Fibroblast of lung (primary cell): ENCODE data around the gene PRPS1L1.

Experiments
- EZH2 ChIP-seq: IDR thresholded peaks from 2 replicates; pipeline ENCODE4 v1.5.1; 2012; ENCODE audit warnings: low read length, control low read depth, mild to moderate bottlenecking; ENCODE audit errors: missing control alignments
- TF ChIP-seq, protein P1 (sequence below), 2 donors: IDR thresholded peaks in 1 of 2; conservative IDR thresholded peaks in 1 of 2; 1 replicate in 1 of 2; 2 replicates in 1 of 2; pipeline ENCODE4 v1.5.1; 2011 to 2012; ENCODE audit warnings: low read length in 2 of 2, control low read depth in 1 of 2, inconsistent platforms in 1 of 2, low read depth in 1 of 2, mild to moderate bottlenecking in 1 of 2

DNA sequence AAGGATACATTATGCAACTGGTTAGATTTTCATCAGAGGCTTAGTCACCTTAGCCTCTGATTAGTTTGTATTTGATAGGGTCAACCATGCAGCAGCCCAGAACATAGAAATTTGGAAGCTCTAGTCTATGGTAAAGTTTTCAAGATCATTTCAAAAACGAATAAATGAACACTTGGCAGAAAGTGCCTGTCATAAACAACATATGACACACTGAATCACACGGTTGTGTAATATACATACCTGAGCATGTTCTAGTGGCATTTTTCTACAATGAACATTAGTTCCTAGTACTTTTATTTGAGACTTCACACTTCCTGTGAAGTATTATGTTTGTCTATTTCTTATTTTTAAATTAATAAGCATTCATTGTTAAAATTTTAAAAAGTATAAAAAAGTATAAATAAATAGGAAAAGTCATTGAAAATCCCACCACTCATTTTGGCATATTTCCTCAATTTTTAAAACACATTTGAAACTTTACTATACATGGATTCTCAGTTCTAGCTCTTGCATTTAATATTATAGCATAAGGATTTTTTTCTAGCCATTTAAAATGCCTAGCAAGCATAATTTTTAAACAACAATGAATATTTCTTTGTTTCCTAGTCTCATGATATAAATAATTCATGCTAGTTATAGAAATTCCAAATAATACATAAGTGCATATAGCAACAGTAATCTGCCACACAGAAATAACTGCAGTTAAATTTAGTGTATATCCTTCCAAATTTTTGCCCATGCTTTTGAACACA is 25.7 kb upstream of the PRPS1L1 start:
- TF ChIP-seq, protein P1, sequence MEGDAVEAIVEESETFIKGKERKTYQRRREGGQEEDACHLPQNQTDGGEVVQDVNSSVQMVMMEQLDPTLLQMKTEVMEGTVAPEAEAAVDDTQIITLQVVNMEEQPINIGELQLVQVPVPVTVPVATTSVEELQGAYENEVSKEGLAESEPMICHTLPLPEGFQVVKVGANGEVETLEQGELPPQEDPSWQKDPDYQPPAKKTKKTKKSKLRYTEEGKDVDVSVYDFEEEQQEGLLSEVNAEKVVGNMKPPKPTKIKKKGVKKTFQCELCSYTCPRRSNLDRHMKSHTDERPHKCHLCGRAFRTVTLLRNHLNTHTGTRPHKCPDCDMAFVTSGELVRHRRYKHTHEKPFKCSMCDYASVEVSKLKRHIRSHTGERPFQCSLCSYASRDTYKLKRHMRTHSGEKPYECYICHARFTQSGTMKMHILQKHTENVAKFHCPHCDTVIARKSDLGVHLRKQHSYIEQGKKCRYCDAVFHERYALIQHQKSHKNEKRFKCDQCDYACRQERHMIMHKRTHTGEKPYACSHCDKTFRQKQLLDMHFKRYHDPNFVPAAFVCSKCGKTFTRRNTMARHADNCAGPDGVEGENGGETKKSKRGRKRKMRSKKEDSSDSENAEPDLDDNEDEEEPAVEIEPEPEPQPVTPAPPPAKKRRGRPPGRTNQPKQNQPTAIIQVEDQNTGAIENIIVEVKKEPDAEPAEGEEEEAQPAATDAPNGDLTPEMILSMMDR (conservative IDR thresholded peaks at IDR 0.05 in 1 of 2, IDR thresholded peaks at IDR 0.05 in 1 of 2; ENCODE audit: low read depth in 1 of 2, low read length in 2 of 2) = no peak
- TF ChIP-seq EZH2 = no peak
